A673 (cell line): ENCODE measurements around the gene KIAA0753. TPM values are rescaled to one million over a fixed set of nuclear protein-coding genes. Genes with fewer than 3 reads are reported as not detected.

Source experiments
- BruUV-seq: library from RNA; stranded (reverse); fragments of 400-500 nt; replicated peaks from 2 replicates; lab custom pipeline; 2021; lab: Mats Ljungman, UMichigan
- CTCF ChIA-PET: fragments of 300-600 bp; sonication (Branson Sonifier 250); formaldehyde crosslinking; loops from one replicate; lab custom pipeline; 2022; ENCODE audit warnings: antibody characterized with exemption; lab: Charles Lee
- POLR2A ChIA-PET: fragments of 300-600 bp; sonication (Branson Sonifier 250); formaldehyde crosslinking; loops from one replicate; lab custom pipeline; 2022; ENCODE audit warnings: antibody characterized with exemption; ENCODE audit not compliant: low non-redundant PET; lab: Charles Lee
- DNase-seq: peaks from one replicate; pipeline ENCODE4 v3.0.0-alpha.2; 2015; ENCODE audit warnings: low spot score
- H3K27ac ChIP-seq: fragments of 200-600 bp; sonication (generic); 2 replicates; pipeline ENCODE4 v1.5.1; 2016; ENCODE audit warnings: mixed run types, low read depth, mild to moderate bottlenecking, mixed read lengths, antibody characterized with exemption, low read length; ENCODE audit not compliant: poor library complexity, severe bottlenecking
- H3K27me3 ChIP-seq: fragments of 200-600 bp; sonication (generic); replicated peaks from 2 replicates; pipeline ENCODE4 v1.6.1; 2017; ENCODE audit warnings: mixed run types, low read depth, mild to moderate bottlenecking, mixed read lengths, antibody characterized with exemption, low read length; ENCODE audit not compliant: insufficient read depth, poor library complexity
- H3K36me3 ChIP-seq: fragments of 200-600 bp; sonication (generic); 2 replicates; pipeline ENCODE4 v1.6.1; 2016; ENCODE audit warnings: mixed run types, mild to moderate bottlenecking, mixed read lengths, antibody characterized with exemption, low read length; ENCODE audit not compliant: insufficient read depth, poor library complexity, severe bottlenecking
- H3K4me1 ChIP-seq: fragments of 200-600 bp; sonication (generic); 2 replicates; pipeline ENCODE4 v1.6.1; 2017; ENCODE audit warnings: mixed run types, mild to moderate bottlenecking, mixed read lengths, antibody characterized with exemption, low read length; ENCODE audit not compliant: insufficient read depth, poor library complexity, severe bottlenecking
- H3K4me3 ChIP-seq: fragments of 200-600 bp; sonication (generic); 2 replicates; pipeline ENCODE4 v1.5.1; 2016; ENCODE audit warnings: low read depth, mixed run types, mild to moderate bottlenecking, mixed read lengths, low read length; ENCODE audit not compliant: poor library complexity, severe bottlenecking
- H3K9me3 ChIP-seq: fragments of 200-600 bp; sonication (generic); 2 replicates; pipeline ENCODE4 v1.6.1; 2016; ENCODE audit warnings: mixed run types, low read depth, mild to moderate bottlenecking, mixed read lengths, antibody characterized with exemption, low read length; ENCODE audit not compliant: poor library complexity, severe bottlenecking
- EZH2 ChIP-seq: fragments of 200-600 bp; sonication (generic); IDR thresholded peaks from 2 replicates; pipeline ENCODE4 v1.6.1; 2017; ENCODE audit warnings: borderline replicate concordance, low read depth, mild to moderate bottlenecking, mixed read lengths, antibody characterized with exemption, low read length; ENCODE audit not compliant: poor library complexity, severe bottlenecking
- intact Hi-C: fragments of 100-400 bp; cut with micrococcal nuclease; formaldehyde crosslinking; loops from one replicate; pipeline ENCODE4 v1.10.0; 2022; ENCODE audit not compliant: unreplicated experiment
- total RNA-seq: library from RNA; stranded (reverse); gene quantifications from 2 replicates; pipeline ENCODE4 v1.2.3, GENCODE V29; 2021
- TF ChIP-seq, protein P1 (sequence below): fragments of 300-800, 200-600 bp; sonication (generic); conservative IDR thresholded peaks from 2 replicates; pipeline ENCODE4 v1.5.1; 2017; ENCODE audit warnings: low read depth, mild to moderate bottlenecking, antibody characterized with exemption, low read length, moderate library complexity, mixed read lengths

KIAA0753 gene
- total RNA-seq, 1 experiment from 2014 or later = 41.2 TPM

DNA sequence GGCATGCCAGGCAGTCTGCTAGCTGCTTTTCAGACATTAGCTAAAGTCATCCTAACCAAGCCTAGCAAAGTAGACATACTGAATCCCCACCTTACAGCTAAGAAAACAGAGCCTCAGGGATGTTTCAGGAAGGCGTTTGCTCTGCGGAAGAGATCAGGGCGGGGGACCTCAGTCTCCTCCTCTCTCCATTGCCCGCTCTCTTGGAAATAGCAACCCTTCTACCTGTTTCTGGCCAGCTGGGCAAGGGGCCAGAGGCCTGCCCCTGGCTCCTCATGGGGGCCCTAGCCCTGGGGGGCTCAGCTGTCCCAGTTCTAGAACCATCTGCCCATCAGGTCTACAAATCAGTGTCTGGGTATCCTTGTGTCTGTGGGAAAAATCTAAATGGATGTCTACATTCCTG lies 98.6 kb downstream of the KIAA0753 start:
- BruUV-seq = no TSS peak
- H3K27me3 ChIP-seq = no peaks in the 10 kb centered on the region
- H3K4me3 ChIP-seq = no peak overlapping the region
- intact Hi-C loops = no loop called here
- ChIA-PET POLR2A (no interaction called here), CTCF (no interaction called here)
- no peaks in the 10 kb centered on the region for H3K36me3 ChIP-seq
- no peaks in the 10 kb centered on the region for H3K9me3 ChIP-seq
- TF ChIP-seq EZH2 = no peak
- TF ChIP-seq, protein P1, sequence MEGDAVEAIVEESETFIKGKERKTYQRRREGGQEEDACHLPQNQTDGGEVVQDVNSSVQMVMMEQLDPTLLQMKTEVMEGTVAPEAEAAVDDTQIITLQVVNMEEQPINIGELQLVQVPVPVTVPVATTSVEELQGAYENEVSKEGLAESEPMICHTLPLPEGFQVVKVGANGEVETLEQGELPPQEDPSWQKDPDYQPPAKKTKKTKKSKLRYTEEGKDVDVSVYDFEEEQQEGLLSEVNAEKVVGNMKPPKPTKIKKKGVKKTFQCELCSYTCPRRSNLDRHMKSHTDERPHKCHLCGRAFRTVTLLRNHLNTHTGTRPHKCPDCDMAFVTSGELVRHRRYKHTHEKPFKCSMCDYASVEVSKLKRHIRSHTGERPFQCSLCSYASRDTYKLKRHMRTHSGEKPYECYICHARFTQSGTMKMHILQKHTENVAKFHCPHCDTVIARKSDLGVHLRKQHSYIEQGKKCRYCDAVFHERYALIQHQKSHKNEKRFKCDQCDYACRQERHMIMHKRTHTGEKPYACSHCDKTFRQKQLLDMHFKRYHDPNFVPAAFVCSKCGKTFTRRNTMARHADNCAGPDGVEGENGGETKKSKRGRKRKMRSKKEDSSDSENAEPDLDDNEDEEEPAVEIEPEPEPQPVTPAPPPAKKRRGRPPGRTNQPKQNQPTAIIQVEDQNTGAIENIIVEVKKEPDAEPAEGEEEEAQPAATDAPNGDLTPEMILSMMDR = no peak
- H3K27ac ChIP-seq = no peak overlapping the region
- no peak for DNase-seq
- H3K4me1 ChIP-seq = no peaks in the 10 kb centered on the region

DNA sequence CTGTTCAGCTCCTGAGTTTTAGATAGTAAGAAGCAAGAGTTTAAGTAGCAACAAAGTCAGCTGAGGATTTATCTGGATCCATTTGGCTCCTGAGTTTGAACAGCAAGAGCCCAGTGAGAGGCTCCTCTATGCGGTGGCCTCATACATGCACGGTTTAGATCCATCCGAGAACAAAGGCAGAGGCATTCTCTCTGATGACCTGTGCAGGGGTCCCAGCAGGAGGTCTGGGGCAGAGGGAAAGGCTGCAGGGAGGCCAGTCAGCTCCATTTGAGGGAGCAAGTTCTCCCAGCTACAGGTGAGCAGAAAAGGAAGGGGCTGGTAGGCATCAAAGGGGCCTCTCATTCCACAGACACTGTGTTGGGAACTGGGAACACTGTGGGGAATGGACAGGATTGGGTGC lies 100.6 kb downstream of the KIAA0753 start:
- no peak overlapping the region for H3K4me3 ChIP-seq
- TF ChIP-seq EZH2 = no peak
- TF ChIP-seq, protein P1 = no peak
- no peak overlapping the region for H3K27ac ChIP-seq
- ChIA-PET POLR2A (no interaction called here), CTCF (no interaction called here)
- no peaks in the 10 kb centered on the region for H3K4me1 ChIP-seq
- intact Hi-C loops = no loop called here
- no peaks in the 10 kb centered on the region for H3K9me3 ChIP-seq
- no peaks in the 10 kb centered on the region for H3K36me3 ChIP-seq
- BruUV-seq = no TSS peak
- no peak for DNase-seq
- H3K27me3 ChIP-seq = no peaks in the 10 kb centered on the region

DNA sequence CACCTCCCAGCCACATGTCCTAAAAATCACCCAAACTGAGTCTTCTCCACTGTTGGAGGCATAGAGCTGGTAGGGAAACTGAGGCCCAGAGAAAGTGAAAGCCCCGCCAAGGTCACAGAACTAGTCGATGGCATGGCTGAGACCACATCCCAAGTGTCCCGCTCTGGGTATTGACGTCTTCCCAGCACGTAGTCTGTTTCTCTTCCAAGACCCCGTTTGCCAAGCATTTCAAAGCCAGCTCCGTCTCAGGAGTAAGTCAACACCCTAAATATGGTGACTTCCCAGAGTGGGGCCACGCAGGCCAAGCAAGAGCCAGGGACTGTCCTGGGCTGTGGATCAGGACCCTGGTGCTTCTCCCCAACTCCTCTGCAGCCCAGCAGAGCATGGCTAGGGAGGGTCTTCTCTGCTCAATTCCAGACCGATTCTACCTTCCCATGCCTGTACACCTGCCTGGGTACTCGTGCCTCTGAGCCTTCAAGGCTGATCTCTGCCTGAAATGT lies 103.9 kb downstream of the KIAA0753 start:
- no peak overlapping the region for H3K4me3 ChIP-seq
- TF ChIP-seq, protein P1 = no peak
- TF ChIP-seq EZH2 = no peak
- H3K9me3 ChIP-seq = no peaks in the 10 kb centered on the region
- no peaks in the 10 kb centered on the region for H3K4me1 ChIP-seq
- no peaks in the 10 kb centered on the region for H3K27me3 ChIP-seq
- CTCF ChIA-PET = no interaction called here
- no TSS peak for BruUV-seq
- H3K27ac ChIP-seq = no peak overlapping the region
- no peaks in the 10 kb centered on the region for H3K36me3 ChIP-seq
- no peak for DNase-seq
- intact Hi-C loops = no loop called here
- POLR2A ChIA-PET = no interaction called here
